ENCODE data around the gene FBXW8.

- no peak for TF ChIP-seq TAF1 (IDR thresholded peaks at IDR 0.05; ENCODE audit: low read depth, low read length)
- TF ChIP-seq POLR2A (IDR thresholded peaks at IDR 0.05; ENCODE audit: low read depth, low read length): no peak
- TF ChIP-seq POLR2AphosphoS5 (IDR thresholded peaks at IDR 0.05; ENCODE audit: low read depth, low read length): no peak
- TF ChIP-seq SPI1 (IDR thresholded peaks at IDR 0.05; ENCODE audit: low read depth, low read length): no peak
These were observed 89.6 kb downstream of the FBXW8 start for GRCh38 chr12:117000316-117000715.
